ENCODE results near the gene TTC39A.

The TTC39A gene

GRCh38 chr1:51285055-51285454 is 45.3 kb downstream of the TTC39A start:
- DNase-seq (ENCODE audit: low read depth) = peak; percentile 79
- no peak for TF ChIP-seq CTCF (IDR thresholded peaks at IDR 0.05; ENCODE audit: insufficient read depth, low read depth, low read length, missing control alignments)
- H3K4me3 ChIP-seq (ENCODE audit: low read depth, low read length) = peak overlapping the region; percentile 17

GRCh38 chr1:51284487-51284954 is 45.8 kb downstream of the TTC39A start:
- TF ChIP-seq CTCF (IDR thresholded peaks at IDR 0.05; ENCODE audit: insufficient read depth, low read depth, low read length, missing control alignments) = no peak
- no peak overlapping the region for H3K4me3 ChIP-seq (ENCODE audit: low read depth, low read length)
- DNase-seq (ENCODE audit: low read depth) = peak; percentile 60

- TF ChIP-seq CTCF (IDR thresholded peaks at IDR 0.05; ENCODE audit: insufficient read depth, low read depth, low read length, missing control alignments) = no peak
- no peak overlapping the region for H3K4me3 ChIP-seq (ENCODE audit: low read depth, low read length)
- no peak for DNase-seq (ENCODE audit: low read depth)
Observed at GRCh38 chr1:51283979-51284378, 46.4 kb downstream of the TTC39A start.

GRCh38 chr1:51282605-51283004 is 47.8 kb downstream of the TTC39A start:
- no peak for DNase-seq (ENCODE audit: low read depth)
- no peak for TF ChIP-seq CTCF (IDR thresholded peaks at IDR 0.05; ENCODE audit: insufficient read depth, low read depth, low read length, missing control alignments)
- no peak overlapping the region for H3K4me3 ChIP-seq (ENCODE audit: low read depth, low read length)

- TF ChIP-seq CTCF (IDR thresholded peaks at IDR 0.05; ENCODE audit: insufficient read depth, low read depth, low read length, missing control alignments) = no peak
- H3K4me3 ChIP-seq (ENCODE audit: low read depth, low read length) = no peak overlapping the region
- DNase-seq (ENCODE audit: low read depth) = no peak
Observed at GRCh38 chr1:51281807-51282206, 48.6 kb downstream of the TTC39A start.

- no peak for DNase-seq (ENCODE audit: low read depth)
- no peak overlapping the region for H3K4me3 ChIP-seq (ENCODE audit: low read depth, low read length)
- no peak for TF ChIP-seq CTCF (IDR thresholded peaks at IDR 0.05; ENCODE audit: insufficient read depth, low read depth, low read length, missing control alignments)
Observed at GRCh38 chr1:51280321-51280978, 49.9 kb downstream of the TTC39A start.

GRCh38 chr1:51276286-51276685 is 54.1 kb downstream of the TTC39A start:
- TF ChIP-seq CTCF (IDR thresholded peaks at IDR 0.05; ENCODE audit: insufficient read depth, low read depth, low read length, missing control alignments) = no peak
- no peak for DNase-seq (ENCODE audit: low read depth)

More at GRCh38 chr1:51276286-51276685, 54.1 kb downstream of the TTC39A start:
- no peak overlapping the region for H3K4me3 ChIP-seq (ENCODE audit: low read depth, low read length)

Data from GM12865 (cell line).